Measurements from ENCODE around the gene GPR146.

GPR146 gene

GRCh38 chr7:1040790-1041189 is 3.6 kb upstream of the GPR146 start:
- H3K4me3 ChIP-seq (ENCODE audit: low read depth, low read length), result no peak overlapping the region
- TF ChIP-seq CTCF (IDR thresholded peaks at IDR 0.05; ENCODE audit: low read depth, low read length), result no peak

GRCh38 chr7:1041551-1042491 is 2.5 kb upstream of the GPR146 start:
- TF ChIP-seq CTCF (IDR thresholded peaks at IDR 0.05; ENCODE audit: low read depth, low read length), result no peak
- H3K4me3 ChIP-seq (ENCODE audit: low read depth, low read length), result no peak overlapping the region

- H3K4me3 ChIP-seq (ENCODE audit: low read depth, low read length), result no peak overlapping the region
- TF ChIP-seq CTCF (IDR thresholded peaks at IDR 0.05; ENCODE audit: low read depth, low read length), result no peak
Observed at GRCh38 chr7:1042492-1042833, 1.9 kb upstream of the GPR146 start.

- TF ChIP-seq CTCF (IDR thresholded peaks at IDR 0.05; ENCODE audit: low read depth, low read length), result no peak
- H3K4me3 ChIP-seq (ENCODE audit: low read depth, low read length), result peak overlapping the region; percentile 52
Observed at GRCh38 chr7:1043552-1044188, 676 bp upstream of the GPR146 start.

GRCh38 chr7:1045069-1046063 is 1.0 kb downstream of the GPR146 start:
- TF ChIP-seq CTCF (IDR thresholded peaks at IDR 0.05; ENCODE audit: low read depth, low read length), result no peak
- peak overlapping the region; percentile 65 for H3K4me3 ChIP-seq (ENCODE audit: low read depth, low read length)

GRCh38 chr7:1046722-1047679 is 2.7 kb downstream of the GPR146 start:
- no peak overlapping the region for H3K4me3 ChIP-seq (ENCODE audit: low read depth, low read length)
- TF ChIP-seq CTCF (IDR thresholded peaks at IDR 0.05; ENCODE audit: low read depth, low read length), result no peak

Measured in WI38 (cell line).